Activated T-helper 1 cell treated with anti-CD3 and anti-CD28 coated beads, Interleukin-12 subunit alpha, Interleukin-12 subunit beta, Interleukin-2, Interleukin-4 antibody, amounts not matched to agents 30 ng/mL and 10 ng/mL and 1 ng/mL, durations not matched to agents 14 hours and 24 hours and 36 hours (primary cell): Measurements from ENCODE around the gene PSMC3IP. TPM values are rescaled to one million over a fixed set of nuclear protein-coding genes. Genes with fewer than 3 reads are reported as not detected.

ENCODE experiments used
- DNase-seq: peaks from one replicate; pipeline ENCODE4 v3.0.0; 2021; ENCODE audit warnings: low spot score
- H3K27ac Mint-ChIP-seq: one replicate; pipeline ENCODE4 v1.8.0; 2021; ENCODE audit warnings: mild to moderate bottlenecking, mixed read lengths
- H3K27me3 Mint-ChIP-seq: one replicate; pipeline ENCODE4 v1.8.0; 2022; ENCODE audit warnings: mild to moderate bottlenecking, moderate library complexity, mixed read lengths; ENCODE audit not compliant: insufficient read depth
- H3K36me3 Mint-ChIP-seq: one replicate; pipeline ENCODE4 v1.8.0; 2021; ENCODE audit warnings: low read depth, mixed read lengths
- H3K4me1 Mint-ChIP-seq: one replicate; pipeline ENCODE4 v1.8.0; 2021; ENCODE audit warnings: low read depth, mixed read lengths
- H3K4me3 Mint-ChIP-seq: one replicate; pipeline ENCODE4 v1.8.0; 2021; ENCODE audit warnings: mild to moderate bottlenecking, moderate library complexity, mixed read lengths
- H3K9me3 Mint-ChIP-seq: one replicate; pipeline ENCODE4 v1.8.0; 2021; ENCODE audit warnings: mixed read lengths
- intact Hi-C: fragments of 100-400 bp; cut with micrococcal nuclease; formaldehyde crosslinking; loops from one replicate; pipeline ENCODE4 v1.15.1; 2024
- total RNA-seq: library from RNA; stranded (reverse); gene quantifications from 2 replicates; pipeline ENCODE4 v1.2.3, GENCODE V29; 2022

Gene PSMC3IP
- total RNA-seq, 1 donor from 2014 or later: 27.6 TPM

- Mint-ChIP-seq H3K27me3 (no peaks in the 10 kb centered on the region), H3K4me1 (peaks cover 42% of the 10 kb centered on the region), H3K4me3 (peak overlapping the region; percentile 100), H3K36me3 (peaks cover 17% of the 10 kb centered on the region), H3K9me3 (no peaks in the 10 kb centered on the region), H3K27ac (peak overlapping the region; percentile 94)
- DNase-seq: no peak
- intact Hi-C loops: loop anchor here (1.0 to 10.0 kb wide), 10 partner anchors 31 to 562 kb away; partner anchors contain the start of genes BECN1, EZH1, IFI35 and NAGLU
Observed at GRCh38 chr17:42608305-42609181, 31.0 kb upstream of the PSMC3IP start.

GRCh38 chr17:42607769-42608168 is 30.2 kb upstream of the PSMC3IP start:
- Mint-ChIP-seq H3K9me3 (no peaks in the 10 kb centered on the region), H3K4me1 (peaks cover 42% of the 10 kb centered on the region), H3K4me3 (peak overlapping the region; percentile 100), H3K27me3 (no peaks in the 10 kb centered on the region), H3K36me3 (peaks cover 14% of the 10 kb centered on the region), H3K27ac (peak overlapping the region; percentile 44)
- DNase-seq: no peak
- intact Hi-C loops: loop anchor here (2.0 to 10.0 kb wide), 2 partner anchors 397 to 563 kb away; partner anchors contain the start of genes IFI35 and NBR1

GRCh38 chr17:42603318-42603717 is 25.8 kb upstream of the PSMC3IP start:
- peaks cover 11% of the 10 kb centered on the region for H3K36me3 Mint-ChIP-seq
- no peak for DNase-seq
- no peak overlapping the region for H3K4me3 Mint-ChIP-seq
- intact Hi-C loops: loop anchor here (10.0 kb wide), 1 partner anchor 401 kb away; the partner anchor contains the start of gene IFI35
- H3K9me3 Mint-ChIP-seq: no peaks in the 10 kb centered on the region
- H3K27me3 Mint-ChIP-seq: no peaks in the 10 kb centered on the region
- no peak overlapping the region for H3K27ac Mint-ChIP-seq
- peaks cover 39% of the 10 kb centered on the region for H3K4me1 Mint-ChIP-seq

- H3K4me1 Mint-ChIP-seq: no peaks in the 10 kb centered on the region
- H3K27me3 Mint-ChIP-seq: no peaks in the 10 kb centered on the region
- H3K36me3 Mint-ChIP-seq: peaks cover 8% of the 10 kb centered on the region
- H3K4me3 Mint-ChIP-seq: no peak overlapping the region
- no peak for DNase-seq
- intact Hi-C loops: no loop called here
- no peaks in the 10 kb centered on the region for H3K9me3 Mint-ChIP-seq
- H3K27ac Mint-ChIP-seq: no peak overlapping the region
Observed at GRCh38 chr17:42598905-42599304, 21.4 kb upstream of the PSMC3IP start.

- peaks cover 10% of the 10 kb centered on the region for H3K36me3 Mint-ChIP-seq
- intact Hi-C loops: no loop called here
- H3K27me3 Mint-ChIP-seq: no peaks in the 10 kb centered on the region
- no peak for DNase-seq
- H3K4me1 Mint-ChIP-seq: no peaks in the 10 kb centered on the region
- H3K9me3 Mint-ChIP-seq: no peaks in the 10 kb centered on the region
- no peak overlapping the region for H3K27ac Mint-ChIP-seq
- no peak overlapping the region for H3K4me3 Mint-ChIP-seq
Observed at GRCh38 chr17:42596386-42596785, 18.9 kb upstream of the PSMC3IP start.

- peaks cover 26% of the 10 kb centered on the region for H3K36me3 Mint-ChIP-seq
- no peaks in the 10 kb centered on the region for H3K9me3 Mint-ChIP-seq
- no peaks in the 10 kb centered on the region for H3K4me1 Mint-ChIP-seq
- H3K27ac Mint-ChIP-seq: no peak overlapping the region
- intact Hi-C loops: no loop called here
- no peak for DNase-seq
- H3K27me3 Mint-ChIP-seq: no peaks in the 10 kb centered on the region
- H3K4me3 Mint-ChIP-seq: no peak overlapping the region
Observed at GRCh38 chr17:42591411-42591810, 13.9 kb upstream of the PSMC3IP start.

- intact Hi-C loops: no loop called here
- H3K9me3 Mint-ChIP-seq: no peaks in the 10 kb centered on the region
- peaks cover 26% of the 10 kb centered on the region for H3K36me3 Mint-ChIP-seq
- no peaks in the 10 kb centered on the region for H3K27me3 Mint-ChIP-seq
- no peak overlapping the region for H3K27ac Mint-ChIP-seq
- H3K4me3 Mint-ChIP-seq: no peak overlapping the region
- H3K4me1 Mint-ChIP-seq: no peaks in the 10 kb centered on the region
- DNase-seq: no peak
Observed at GRCh38 chr17:42590886-42591285, 13.4 kb upstream of the PSMC3IP start.

- H3K4me1 Mint-ChIP-seq: no peaks in the 10 kb centered on the region
- no peaks in the 10 kb centered on the region for H3K9me3 Mint-ChIP-seq
- peaks cover 36% of the 10 kb centered on the region for H3K36me3 Mint-ChIP-seq
- intact Hi-C loops: no loop called here
- H3K27ac Mint-ChIP-seq: no peak overlapping the region
- H3K27me3 Mint-ChIP-seq: no peaks in the 10 kb centered on the region
- H3K4me3 Mint-ChIP-seq: no peak overlapping the region
- DNase-seq: no peak
Observed at GRCh38 chr17:42586514-42587230, 9.1 kb upstream of the PSMC3IP start.

- peaks cover 39% of the 10 kb centered on the region for H3K36me3 Mint-ChIP-seq
- intact Hi-C loops: no loop called here
- H3K27me3 Mint-ChIP-seq: no peaks in the 10 kb centered on the region
- DNase-seq: no peak
- H3K4me3 Mint-ChIP-seq: no peak overlapping the region
- H3K9me3 Mint-ChIP-seq: no peaks in the 10 kb centered on the region
- no peaks in the 10 kb centered on the region for H3K4me1 Mint-ChIP-seq
- no peak overlapping the region for H3K27ac Mint-ChIP-seq
Observed at GRCh38 chr17:42585353-42585752, 7.8 kb upstream of the PSMC3IP start.

- no peak overlapping the region for H3K4me3 Mint-ChIP-seq
- intact Hi-C loops: no loop called here
- H3K27ac Mint-ChIP-seq: no peak overlapping the region
Observed at GRCh38 chr17:42584880-42585279, 7.4 kb upstream of the PSMC3IP start.

GRCh38 chr17:42581744-42582270 is 4.3 kb upstream of the PSMC3IP start:
- Mint-ChIP-seq H3K27me3 (no peaks in the 10 kb centered on the region), H3K4me3 (no peak overlapping the region), H3K36me3 (peaks cover 25% of the 10 kb centered on the region), H3K9me3 (no peaks in the 10 kb centered on the region), H3K4me1 (peaks cover 22% of the 10 kb centered on the region), H3K27ac (no peak overlapping the region)
- intact Hi-C loops: no loop called here
- no peak for DNase-seq

More at GRCh38 chr17:42584880-42585279, 7.4 kb upstream of the PSMC3IP start:
- no peak for DNase-seq
- H3K9me3 Mint-ChIP-seq: no peaks in the 10 kb centered on the region
- no peaks in the 10 kb centered on the region for H3K27me3 Mint-ChIP-seq
- peaks cover 39% of the 10 kb centered on the region for H3K36me3 Mint-ChIP-seq
- H3K4me1 Mint-ChIP-seq: peaks cover under 1% of the 10 kb centered on the region

GRCh38 chr17:42579794-42580551 is 2.4 kb upstream of the PSMC3IP start:
- peaks cover 38% of the 10 kb centered on the region for H3K4me1 Mint-ChIP-seq
- H3K4me3 Mint-ChIP-seq: peak overlapping the region; percentile 76
- DNase-seq: no peak

More at GRCh38 chr17:42579794-42580551, 2.4 kb upstream of the PSMC3IP start:
- H3K36me3 Mint-ChIP-seq: peaks cover 27% of the 10 kb centered on the region
- H3K27me3 Mint-ChIP-seq: no peaks in the 10 kb centered on the region
- no peak overlapping the region for H3K27ac Mint-ChIP-seq
- no peaks in the 10 kb centered on the region for H3K9me3 Mint-ChIP-seq
- intact Hi-C loops: loop anchor here (5.0 to 10.0 kb wide), 2 partner anchors 347 to 545 kb away; partner anchors contain the start of gene BRCA1
